MM.1S (cell line): ENCODE data around the gene TRIM14.

Experiments
- DNase-seq: peaks from one replicate; pipeline ENCODE4 v3.0.0-alpha.2; 2015
- H2AFZ ChIP-seq: fragments of 300-600 bp; sonication (generic); 2 replicates; pipeline ENCODE4 v1.6.0; 2016; ENCODE audit warnings: antibody characterized with exemption, low read length
- H3F3A ChIP-seq: fragments of 300-600 bp; sonication (generic); 2 replicates; pipeline ENCODE4 v1.6.1; 2016; ENCODE audit warnings: mild to moderate bottlenecking, antibody characterized with exemption, low read length, moderate library complexity, mixed read lengths; ENCODE audit not compliant: insufficient read depth
- H3K27ac ChIP-seq: fragments of 300-600 bp; sonication (generic); 2 replicates; pipeline ENCODE4 v1.5.1; 2016; ENCODE audit warnings: mild to moderate bottlenecking, low read length
- H3K27me3 ChIP-seq: fragments of 300-600 bp; sonication (generic); replicated peaks from 2 replicates; pipeline ENCODE4 v1.6.0; 2016; ENCODE audit warnings: low read length; ENCODE audit not compliant: insufficient read depth
- H3K36me3 ChIP-seq: fragments of 300-600 bp; sonication (generic); replicated peaks from 2 replicates; pipeline ENCODE4 v1.6.1; 2016; ENCODE audit warnings: mild to moderate bottlenecking, low read length, mixed read lengths; ENCODE audit not compliant: insufficient read depth
- H3K4me1 ChIP-seq: fragments of 300-600 bp; sonication (generic); 2 replicates; pipeline ENCODE4 v1.6.1; 2016; ENCODE audit warnings: low read length, mixed read lengths
- H3K4me2 ChIP-seq: fragments of 300-600 bp; sonication (generic); 2 replicates; pipeline ENCODE4 v1.6.0; 2016; ENCODE audit warnings: low read depth, low read length
- H3K4me3 ChIP-seq: fragments of 300-600 bp; sonication (generic); 2 replicates; pipeline ENCODE4 v1.5.1; 2016; ENCODE audit warnings: low read length, mixed read lengths
- H3K79me2 ChIP-seq: fragments of 300-600 bp; sonication (generic); 2 replicates; pipeline ENCODE4 v1.6.1; 2016; ENCODE audit warnings: mixed run types, low read length, mixed read lengths
- H3K9ac ChIP-seq: fragments of 300-600 bp; sonication (generic); 2 replicates; pipeline ENCODE4 v1.6.1; 2016; ENCODE audit warnings: low read length, mixed read lengths
- H3K9me2 ChIP-seq: fragments of 300-600 bp; sonication (generic); replicated peaks from 2 replicates; pipeline ENCODE4 v1.6.1; 2016; ENCODE audit warnings: mild to moderate bottlenecking, low read length, mixed read lengths; ENCODE audit not compliant: insufficient read depth
- H3K9me3 ChIP-seq: fragments of 300-600 bp; sonication (generic); replicated peaks from 2 replicates; pipeline ENCODE4 v1.6.1; 2016; ENCODE audit warnings: mild to moderate bottlenecking, low read length, mixed read lengths; ENCODE audit not compliant: insufficient read depth
- H4K20me1 ChIP-seq: fragments of 300-600 bp; sonication (generic); 2 replicates; pipeline ENCODE4 v1.6.1; 2016; ENCODE audit warnings: mild to moderate bottlenecking, low read length, moderate library complexity, mixed read lengths; ENCODE audit not compliant: insufficient read depth
- CTCF ChIP-seq: fragments of 300-600 bp; sonication (generic); IDR thresholded peaks from 2 replicates; pipeline ENCODE4 v1.5.1; 2016; ENCODE audit warnings: antibody characterized with exemption, low read length, mixed read lengths
- EZH2 ChIP-seq: fragments of 300-600 bp; sonication (generic); optimal IDR thresholded peaks from 2 replicates; pipeline ENCODE3; 2017; ENCODE audit warnings: low read depth, mild to moderate bottlenecking, antibody characterized with exemption, low read length, mixed read lengths
- EZH2phosphoT487 ChIP-seq: fragments of 300-600 bp; sonication (generic); IDR thresholded peaks from 2 replicates; pipeline ENCODE4 v1.6.1; 2018; ENCODE audit warnings: antibody characterized with exemption, low read length

The TRIM14 gene

GRCh38 chr9:98047002-98047401 is 72.0 kb downstream of the TRIM14 start:
- DNase-seq = no peak
- no peaks in the 10 kb centered on the region for H4K20me1 ChIP-seq
- H3F3A ChIP-seq = no peaks in the 10 kb centered on the region
- no peaks in the 10 kb centered on the region for H3K9me2 ChIP-seq
- no peak overlapping the region for H3K27ac ChIP-seq
- H3K4me2 ChIP-seq = peak overlapping the region; percentile 10; the same call in 1 of the 2 replicates
- H3K4me3 ChIP-seq = no peak overlapping the region
- no peaks in the 10 kb centered on the region for H3K27me3 ChIP-seq
- no peak for TF ChIP-seq EZH2
- TF ChIP-seq CTCF = no peak
- no peak for TF ChIP-seq EZH2phosphoT487
- no peaks in the 10 kb centered on the region for H3K36me3 ChIP-seq
- no peaks in the 10 kb centered on the region for H3K9me3 ChIP-seq
- H3K79me2 ChIP-seq = peaks cover 27% of the 10 kb centered on the region
- peaks cover 5% of the 10 kb centered on the region for H3K4me1 ChIP-seq
- no peak overlapping the region for H3K9ac ChIP-seq
- H2AFZ ChIP-seq = no peak overlapping the region

- no peak for DNase-seq
- H3K4me1 ChIP-seq = peaks cover 5% of the 10 kb centered on the region
- H3K4me2 ChIP-seq = peak overlapping the region; percentile 51
- H3F3A ChIP-seq = no peaks in the 10 kb centered on the region
- peak overlapping the region; percentile 66; the same call in 1 of the 2 replicates for H3K9ac ChIP-seq
- no peak overlapping the region for H3K27ac ChIP-seq
- no peaks in the 10 kb centered on the region for H3K9me3 ChIP-seq
- no peak overlapping the region for H2AFZ ChIP-seq
- peaks cover 27% of the 10 kb centered on the region for H3K79me2 ChIP-seq
- H3K9me2 ChIP-seq = no peaks in the 10 kb centered on the region
- H3K36me3 ChIP-seq = no peaks in the 10 kb centered on the region
- TF ChIP-seq EZH2phosphoT487 (no peak), CTCF (no peak), EZH2 (no peak)
- no peaks in the 10 kb centered on the region for H4K20me1 ChIP-seq
- H3K4me3 ChIP-seq = peak overlapping the region; percentile 61
- H3K27me3 ChIP-seq = no peaks in the 10 kb centered on the region
Observed at GRCh38 chr9:98046180-98046543, 72.9 kb downstream of the TRIM14 start.

GRCh38 chr9:98045234-98046179 is 73.5 kb downstream of the TRIM14 start:
- Histone ChIP-seq H3K9me2 (no peaks in the 10 kb centered on the region), H3K36me3 (no peaks in the 10 kb centered on the region), H3K9ac (peak overlapping the region; percentile 66), H3K27me3 (no peaks in the 10 kb centered on the region), H3K79me2 (peaks cover 27% of the 10 kb centered on the region), H3K9me3 (no peaks in the 10 kb centered on the region), H3F3A (no peaks in the 10 kb centered on the region), H2AFZ (peak overlapping the region; percentile 82), H3K4me2 (peak overlapping the region; percentile 51), H3K4me3 (peak overlapping the region; percentile 61), H3K27ac (peak overlapping the region; percentile 60; the same call in 1 of the 2 replicates), H3K4me1 (peaks cover 5% of the 10 kb centered on the region), H4K20me1 (no peaks in the 10 kb centered on the region)
- peak; percentile 85 for DNase-seq
- TF ChIP-seq EZH2phosphoT487 = no peak
- peak; percentile 21 for TF ChIP-seq CTCF
- no peak for TF ChIP-seq EZH2
